ENCODE measurements around the gene KAT6B.

Gene KAT6B

GRCh38 chr10:74960670-74961069, 134.3 kb downstream of the KAT6B start:
- no peak for DNase-seq

- no peak for DNase-seq
These were observed 136.1 kb downstream of the KAT6B start for GRCh38 chr10:74962517-74962916.

- no peak for DNase-seq
These were observed 137.1 kb downstream of the KAT6B start for GRCh38 chr10:74963549-74963948.

- DNase-seq = peak; percentile 44
These were observed 141.7 kb downstream of the KAT6B start for GRCh38 chr10:74967911-74968666.

- no peak for DNase-seq
These were observed 142.3 kb downstream of the KAT6B start for GRCh38 chr10:74968667-74969061.

GRCh38 chr10:74969093-74969492, 142.7 kb downstream of the KAT6B start:
- DNase-seq = no peak

GRCh38 chr10:74969530-74969929, 143.1 kb downstream of the KAT6B start:
- DNase-seq = no peak

- DNase-seq = no peak
These were observed 147.5 kb downstream of the KAT6B start for GRCh38 chr10:74973741-74974392.

GRCh38 chr10:74975758-74976157, 149.4 kb downstream of the KAT6B start:
- no peak for DNase-seq

- no peak for DNase-seq
These were observed 150.2 kb downstream of the KAT6B start for GRCh38 chr10:74976565-74976964.

- no peak for DNase-seq
These were observed 150.7 kb downstream of the KAT6B start for GRCh38 chr10:74977072-74977471.

- DNase-seq = no peak
These were observed 151.8 kb downstream of the KAT6B start for GRCh38 chr10:74977913-74978847.

GRCh38 chr10:74981831-74982633, 155.6 kb downstream of the KAT6B start:
- DNase-seq = no peak

GRCh38 chr10:74982634-74982982, 156.2 kb downstream of the KAT6B start:
- no peak for DNase-seq

- no peak for DNase-seq
These were observed 157.0 kb downstream of the KAT6B start for GRCh38 chr10:74983383-74983782.

- no peak for DNase-seq
These were observed 161.1 kb downstream of the KAT6B start for GRCh38 chr10:74987339-74988053.

GRCh38 chr10:74988054-74988775, 161.8 kb downstream of the KAT6B start:
- no peak for DNase-seq

GRCh38 chr10:74988832-74989561, 162.6 kb downstream of the KAT6B start:
- no peak for DNase-seq

GRCh38 chr10:74991435-74991834, 165.0 kb downstream of the KAT6B start:
- no peak for DNase-seq

- no peak for DNase-seq
These were observed 165.7 kb downstream of the KAT6B start for GRCh38 chr10:74992068-74992467.

GRCh38 chr10:74993649-74994048, 167.2 kb downstream of the KAT6B start:
- DNase-seq = no peak
